Upper lobe of right lung (tissue), 1 donor: ENCODE results near the gene GPHB5. TPM values are rescaled to one million over a fixed set of nuclear protein-coding genes. Genes with fewer than 3 reads are reported as not detected.

Source experiments
- ATAC-seq: fragments of 200-7000 bp; cut with Tn5 transposase; one replicate; pipeline ENCODE4 v1.9.1; 2020; ENCODE audit warnings: mild to moderate bottlenecking, moderate library complexity
- DNase-seq: peaks from one replicate; pipeline ENCODE4 v3.0.0-alpha.2; 2020
- H3K27ac ChIP-seq: fragments of 200-600 bp; one replicate; pipeline ENCODE4 v1.8.0; 2022
- H3K27me3 ChIP-seq: fragments of 200-600 bp; one replicate; pipeline ENCODE4 v1.8.0; 2022; ENCODE audit warnings: mild to moderate bottlenecking
- H3K36me3 ChIP-seq: fragments of 200-600 bp; one replicate; pipeline ENCODE4 v1.8.0; 2022
- H3K4me1 ChIP-seq: fragments of 200-600 bp; one replicate; pipeline ENCODE4 v1.8.0; 2022
- H3K4me3 ChIP-seq: fragments of 200-600 bp; one replicate; pipeline ENCODE4 v1.8.0; 2022; ENCODE audit warnings: mild to moderate bottlenecking
- H3K9me3 ChIP-seq: fragments of 200-600 bp; one replicate; pipeline ENCODE4 v1.8.0; 2022
- CTCF ChIP-seq: fragments of 200-600 bp; IDR thresholded peaks from one replicate; pipeline ENCODE4 v1.8.0; 2022; ENCODE audit warnings: antibody characterized with exemption
- intact Hi-C: fragments of 100-400 bp; cut with DNase I; formaldehyde crosslinking; loops from one replicate; pipeline ENCODE4 v1.11.0; 2022
- total RNA-seq: library from RNA; stranded (reverse); fragmentation: NEBNext Ultra II Directional; extraction: Animal tissue kit (Norgen Biotek cat#: 25700); gene quantifications from one replicate; pipeline ENCODE4 v1.2.1, GENCODE V29; 2021
- donor health status: DM: no; HTN: yes; CAD: no; lungs with severe emphysema.

Gene GPHB5
- total RNA-seq, 1 donor from 2014 or later: not detected

GRCh38 chr14:63290741-63291430 is 27.8 kb downstream of the GPHB5 start:
- no peak overlapping the region for H3K4me3 ChIP-seq
- no peaks in the 10 kb centered on the region for H3K27me3 ChIP-seq
- H3K9me3 ChIP-seq: no peaks in the 10 kb centered on the region
- no peaks in the 10 kb centered on the region for H3K36me3 ChIP-seq
- H3K27ac ChIP-seq: no peak overlapping the region
- intact Hi-C loops: no loop called here
- no peaks in the 10 kb centered on the region for H3K4me1 ChIP-seq
- DNase-seq: no peak
- TF ChIP-seq CTCF: no peak
- ATAC-seq: no peak

GRCh38 chr14:63288853-63289252 is 29.9 kb downstream of the GPHB5 start:
- H3K27ac ChIP-seq: no peak overlapping the region
- H3K36me3 ChIP-seq: no peaks in the 10 kb centered on the region
- no peak for TF ChIP-seq CTCF
- H3K9me3 ChIP-seq: no peaks in the 10 kb centered on the region
- peaks cover 7% of the 10 kb centered on the region for H3K4me1 ChIP-seq
- no peak overlapping the region for H3K4me3 ChIP-seq
- no peaks in the 10 kb centered on the region for H3K27me3 ChIP-seq
- no peak for DNase-seq
- intact Hi-C loops: no loop called here
- no peak for ATAC-seq

- no peak for ATAC-seq
- H3K36me3 ChIP-seq: no peaks in the 10 kb centered on the region
Observed at GRCh38 chr14:63287666-63288483, 30.9 kb downstream of the GPHB5 start.

GRCh38 chr14:63286071-63286470 is 32.7 kb downstream of the GPHB5 start:
- Histone ChIP-seq H3K4me1 (peaks cover 7% of the 10 kb centered on the region), H3K4me3 (no peak overlapping the region), H3K27me3 (no peaks in the 10 kb centered on the region), H3K27ac (no peak overlapping the region), H3K36me3 (no peaks in the 10 kb centered on the region), H3K9me3 (no peaks in the 10 kb centered on the region)
- DNase-seq: no peak
- intact Hi-C loops: no loop called here
- TF ChIP-seq CTCF: no peak
- no peak for ATAC-seq

More at GRCh38 chr14:63287666-63288483, 30.9 kb downstream of the GPHB5 start:
- H3K9me3 ChIP-seq: no peaks in the 10 kb centered on the region
- no peak overlapping the region for H3K4me3 ChIP-seq
- TF ChIP-seq CTCF: no peak
- peaks cover 7% of the 10 kb centered on the region for H3K4me1 ChIP-seq
- no peak overlapping the region for H3K27ac ChIP-seq
- intact Hi-C loops: no loop called here
- DNase-seq: no peak
- no peaks in the 10 kb centered on the region for H3K27me3 ChIP-seq

GRCh38 chr14:63283884-63284248 is 34.9 kb downstream of the GPHB5 start:
- peaks cover 7% of the 10 kb centered on the region for H3K4me1 ChIP-seq
- no peak for ATAC-seq
- DNase-seq: no peak
- H3K4me3 ChIP-seq: no peak overlapping the region
- no peak for TF ChIP-seq CTCF
- no peaks in the 10 kb centered on the region for H3K9me3 ChIP-seq
- no peaks in the 10 kb centered on the region for H3K36me3 ChIP-seq
- intact Hi-C loops: no loop called here
- H3K27ac ChIP-seq: no peak overlapping the region
- H3K27me3 ChIP-seq: no peaks in the 10 kb centered on the region
